ENCODE measurements around the gene CDKN2AIPNL.

The CDKN2AIPNL gene, protein sequence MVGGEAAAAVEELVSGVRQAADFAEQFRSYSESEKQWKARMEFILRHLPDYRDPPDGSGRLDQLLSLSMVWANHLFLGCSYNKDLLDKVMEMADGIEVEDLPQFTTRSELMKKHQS

DNA sequence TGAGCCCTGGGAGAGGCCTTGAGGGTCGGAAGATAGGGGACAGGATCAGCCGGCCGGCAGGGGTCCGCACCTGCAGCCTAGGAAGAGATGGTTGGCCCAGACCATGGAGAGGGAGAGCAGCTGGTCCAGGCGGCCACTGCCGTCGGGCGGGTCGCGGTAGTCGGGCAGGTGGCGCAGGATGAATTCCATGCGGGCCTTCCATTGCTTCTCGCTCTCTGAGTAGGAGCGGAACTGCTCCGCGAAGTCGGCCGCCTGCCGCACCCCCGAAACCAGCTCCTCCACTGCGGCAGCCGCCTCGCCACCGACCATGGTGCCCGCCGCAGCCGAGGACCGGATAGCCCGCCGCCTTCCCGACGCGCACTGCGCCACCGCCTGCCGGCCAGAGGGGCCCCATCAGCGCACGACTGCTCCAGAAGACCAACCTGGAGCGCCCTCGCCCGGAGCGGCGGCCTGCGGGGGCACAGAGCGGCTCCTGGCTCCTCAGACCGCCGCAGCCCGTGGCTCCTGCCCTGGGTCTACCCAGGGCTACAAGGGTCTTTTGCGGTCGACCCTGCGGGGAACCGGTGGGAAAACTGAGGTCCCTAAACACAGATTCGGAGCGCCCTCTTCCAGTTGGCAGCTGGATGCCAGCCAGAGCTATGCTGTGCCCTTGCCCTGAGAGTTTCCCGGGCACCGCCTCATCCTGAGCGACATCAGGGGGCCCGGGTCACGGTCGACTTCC, at the start of gene CDKN2AIPNL:
CDKN2AIPNL (minus strand) TSS at position 336 of the 721 bp plus-strand sequence; CDS start at position 309, 27 bp downstream.
- DNase-seq: peak; percentile 86

DNA sequence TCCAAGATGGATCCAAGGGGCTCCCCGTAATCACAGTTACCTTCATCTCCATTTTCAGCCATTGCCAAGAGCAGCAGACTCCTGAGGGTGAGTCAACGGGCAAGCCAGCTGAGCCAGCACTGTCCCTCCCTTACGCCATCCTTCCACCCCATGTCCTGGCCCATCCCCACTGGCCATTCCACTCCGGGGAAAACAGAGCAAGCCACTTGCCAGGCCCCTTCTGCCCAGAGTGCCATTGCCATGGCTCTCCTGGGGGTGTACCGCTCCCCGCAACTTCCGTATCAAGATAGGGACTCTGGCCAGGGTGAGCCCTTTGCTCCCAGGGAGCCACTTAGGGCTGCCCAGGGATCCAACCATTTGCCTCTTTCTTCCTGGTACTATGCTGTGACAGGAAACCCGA, 48.9 kb upstream of the CDKN2AIPNL start:
- DNase-seq: no peak

DNA sequence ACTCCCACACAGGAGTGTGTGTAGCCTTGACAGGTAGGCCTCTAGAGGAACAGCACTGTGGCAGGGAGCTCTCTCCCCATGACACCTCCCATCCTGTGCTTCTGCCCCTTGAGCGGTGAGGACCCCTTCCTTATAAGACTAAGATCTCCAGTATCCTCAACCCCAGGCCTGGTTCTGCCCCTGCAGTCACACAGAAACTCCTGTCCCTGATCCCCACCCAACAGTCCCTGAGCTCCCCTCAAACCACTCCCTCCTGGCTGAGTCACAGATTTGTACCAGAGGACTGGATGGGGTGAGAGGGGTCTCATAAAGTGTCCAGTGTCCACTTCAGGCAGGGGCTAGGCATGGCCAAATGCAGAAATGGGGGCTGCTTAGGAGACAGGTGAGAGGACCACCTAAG, 47.8 kb upstream of the CDKN2AIPNL start:
- DNase-seq: no peak

DNA sequence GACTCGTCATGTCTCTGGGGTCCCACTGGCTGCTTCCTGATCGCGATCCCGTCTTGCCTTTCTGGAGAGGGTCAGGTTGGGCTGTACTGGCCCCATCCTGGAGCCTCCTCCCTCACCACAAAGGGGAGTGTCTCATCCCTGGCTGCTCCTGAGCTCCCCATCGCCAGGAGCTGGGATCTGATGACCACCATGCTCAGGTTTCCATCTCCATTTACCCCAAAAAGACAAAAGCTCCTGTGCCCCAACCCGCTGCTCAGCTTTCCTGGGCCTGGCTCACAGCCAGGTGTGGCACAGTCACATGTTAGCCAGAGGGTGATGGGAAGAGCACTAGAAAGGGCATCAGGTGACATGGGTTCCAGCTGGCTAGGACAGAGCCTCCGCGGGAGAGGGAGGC, 47.3 kb upstream of the CDKN2AIPNL start:
- no peak for DNase-seq

DNA sequence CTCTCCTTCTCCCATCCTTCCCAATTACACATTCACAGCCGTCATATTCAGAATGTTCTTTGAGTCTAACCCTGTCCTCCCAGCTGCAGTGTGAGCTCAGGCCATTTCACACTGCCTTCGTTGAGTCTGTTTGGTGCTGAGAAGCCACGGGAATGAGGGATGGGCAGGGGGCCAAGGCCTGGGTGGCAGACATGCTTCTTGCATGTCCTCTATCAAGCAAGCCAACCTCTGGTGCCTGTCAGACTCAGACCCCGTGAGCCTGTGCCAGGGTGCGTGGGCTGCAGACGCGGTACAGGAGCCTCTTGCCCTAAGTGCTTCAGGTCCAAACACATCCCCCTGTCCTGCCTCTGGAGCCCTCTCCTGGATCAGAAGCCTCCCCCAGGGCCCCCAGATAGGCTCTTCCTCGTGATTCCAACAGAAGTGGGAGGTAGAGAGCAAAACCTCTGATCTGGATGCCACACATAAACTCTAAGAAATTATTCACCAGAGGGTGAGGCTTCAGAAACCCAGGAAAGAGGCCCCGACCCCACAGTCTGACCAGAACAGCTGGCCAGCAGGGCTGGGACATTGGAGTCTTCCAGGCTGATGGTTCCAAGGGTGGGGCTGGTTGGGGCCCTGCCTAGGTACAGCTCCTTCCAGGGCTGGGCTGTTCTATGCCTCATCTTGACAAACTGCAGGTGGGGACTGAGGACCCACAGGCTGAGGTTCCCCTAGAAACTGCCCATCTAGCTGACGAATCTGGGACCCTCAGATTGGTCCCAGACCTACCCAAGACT, 46.7 kb upstream of the CDKN2AIPNL start:
- DNase-seq: no peak

DNA sequence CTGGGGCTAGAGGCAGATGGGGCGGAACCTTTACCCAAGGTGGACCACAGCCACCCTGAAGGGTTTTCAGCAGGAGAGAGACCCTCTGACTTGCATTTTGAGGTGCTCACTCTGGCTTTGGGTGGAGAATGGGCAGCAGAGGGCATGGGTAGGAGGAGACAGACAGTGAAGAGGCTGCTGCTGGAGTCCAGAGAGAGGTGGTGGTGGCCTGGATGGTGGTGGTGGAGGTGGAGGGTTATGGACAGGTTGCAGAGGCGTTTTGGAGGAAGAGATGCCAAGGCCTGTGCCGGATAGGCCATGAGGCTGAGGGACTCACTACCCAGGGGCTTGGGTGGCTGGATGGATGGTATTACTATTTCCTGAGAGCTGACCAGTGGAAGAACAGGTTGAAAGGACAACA, 46.1 kb upstream of the CDKN2AIPNL start:
- DNase-seq: no peak

DNA sequence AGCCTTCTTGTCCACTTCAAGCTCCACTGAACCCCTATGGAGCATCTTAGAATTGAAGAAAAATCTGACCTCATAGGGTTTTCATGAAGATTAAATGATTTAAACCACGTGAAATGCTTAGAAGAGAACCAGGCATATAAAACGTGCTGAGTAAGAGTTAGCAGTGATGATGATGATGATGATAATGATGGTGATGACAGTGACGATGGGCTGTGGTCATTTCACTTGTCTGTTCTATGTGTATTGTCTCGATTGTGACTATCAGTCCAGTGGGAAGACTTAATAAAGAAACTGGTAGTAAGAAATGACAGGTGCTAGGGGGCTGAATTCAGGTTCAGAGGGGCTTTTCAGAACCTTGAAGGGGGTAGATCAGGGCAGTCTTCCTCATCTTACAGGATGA, 45.1 kb upstream of the CDKN2AIPNL start:
- no peak for DNase-seq

DNA sequence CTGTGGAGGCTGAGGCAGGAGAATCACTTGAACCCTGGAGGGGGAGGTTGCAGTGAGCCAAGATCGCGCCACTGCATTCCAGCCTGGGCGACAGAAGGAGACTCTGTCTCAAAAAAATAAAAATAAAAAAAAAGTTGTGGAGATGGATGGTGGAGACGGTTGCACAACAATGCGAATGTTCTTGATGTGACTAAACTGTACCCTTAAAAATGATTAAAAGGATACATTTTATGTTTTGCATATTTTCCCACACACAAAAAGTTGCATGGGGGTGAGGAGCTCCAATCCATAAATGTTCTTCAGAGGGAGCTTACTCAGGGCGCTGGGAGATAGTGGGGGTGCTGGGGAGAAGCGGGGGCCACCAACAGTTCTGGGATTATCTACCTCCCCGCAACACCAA, 43.8 kb upstream of the CDKN2AIPNL start:
- no peak for DNase-seq

DNA sequence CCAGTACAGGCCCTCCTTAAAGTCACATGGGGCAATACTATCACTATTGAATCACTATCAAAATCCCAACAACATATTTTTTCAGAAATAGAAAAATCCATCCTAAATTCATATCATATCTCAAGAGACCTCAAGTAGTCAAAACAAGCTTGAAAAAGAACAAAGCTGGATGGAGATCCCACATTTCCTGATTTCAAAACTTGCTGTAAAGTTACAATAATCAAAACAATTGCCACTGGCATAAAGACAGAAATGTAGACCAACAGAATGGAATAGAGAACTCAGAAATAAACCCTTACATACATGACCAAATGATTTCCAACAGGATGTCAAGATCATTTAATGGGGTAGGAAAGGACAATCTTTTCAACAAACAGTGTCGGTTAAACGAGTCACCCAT, 41.3 kb upstream of the CDKN2AIPNL start:
- no peak for DNase-seq

DNA sequence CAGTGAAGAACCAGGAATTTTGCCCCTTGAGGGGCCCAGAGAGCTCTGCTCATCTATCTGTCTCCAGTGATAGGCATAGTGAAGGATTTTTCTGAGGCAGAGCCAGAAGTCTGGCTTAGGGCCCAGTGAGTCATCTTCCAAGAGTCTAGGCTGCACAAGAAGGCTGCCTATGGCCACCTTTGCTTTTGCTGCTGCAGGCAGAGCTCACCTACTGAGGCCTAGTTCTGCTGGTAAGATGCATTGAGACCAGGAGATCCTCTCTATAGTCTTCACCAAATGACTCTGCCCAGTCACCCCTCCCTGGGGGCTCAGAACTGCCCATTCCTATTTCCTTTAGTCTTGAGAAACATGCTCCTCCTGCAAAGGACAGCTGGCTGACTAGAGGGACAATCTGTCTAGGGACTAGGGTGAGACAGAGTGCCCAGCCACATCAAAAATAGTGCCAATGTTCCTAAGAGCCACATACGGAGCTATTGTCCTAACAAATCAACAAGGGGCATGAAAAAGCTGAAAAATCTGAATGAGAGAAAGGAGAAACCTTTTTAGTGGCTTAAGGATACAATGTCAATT, 40.3 kb upstream of the CDKN2AIPNL start:
- DNase-seq: no peak

DNA sequence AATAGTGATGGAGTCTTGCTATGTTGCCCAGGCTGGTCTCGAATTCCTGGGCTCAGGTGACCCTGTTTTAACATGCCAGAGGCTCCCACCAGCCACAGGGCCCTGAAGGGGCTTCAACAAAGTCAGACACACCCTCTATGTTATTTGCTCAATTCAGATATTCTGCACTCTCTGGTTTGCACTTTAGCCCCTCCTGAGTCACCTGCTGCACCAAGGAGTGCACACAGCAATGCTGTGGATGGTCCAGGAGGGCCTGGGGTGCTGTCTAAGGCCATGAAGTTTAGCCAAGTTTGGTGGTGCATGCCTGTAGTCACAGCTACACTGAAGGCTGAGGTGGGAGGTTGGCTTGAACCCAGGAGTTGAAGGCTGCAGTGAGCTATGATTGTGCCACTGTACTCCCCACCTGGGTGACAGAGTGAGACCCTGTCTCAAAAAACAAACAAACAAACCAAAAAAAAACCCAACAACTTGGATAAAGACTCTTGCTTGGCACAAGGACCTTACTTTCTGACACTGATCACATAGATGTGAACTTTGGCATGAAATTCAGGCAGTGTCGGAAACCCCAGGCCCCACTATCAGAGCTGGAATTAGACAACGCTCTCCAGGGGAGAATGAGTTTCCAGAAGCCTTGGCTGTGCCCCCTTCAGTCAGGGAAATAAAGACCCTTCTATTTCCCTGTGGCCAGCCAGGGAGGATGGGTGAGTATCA, 39.7 kb upstream of the CDKN2AIPNL start:
- DNase-seq: no peak

DNA sequence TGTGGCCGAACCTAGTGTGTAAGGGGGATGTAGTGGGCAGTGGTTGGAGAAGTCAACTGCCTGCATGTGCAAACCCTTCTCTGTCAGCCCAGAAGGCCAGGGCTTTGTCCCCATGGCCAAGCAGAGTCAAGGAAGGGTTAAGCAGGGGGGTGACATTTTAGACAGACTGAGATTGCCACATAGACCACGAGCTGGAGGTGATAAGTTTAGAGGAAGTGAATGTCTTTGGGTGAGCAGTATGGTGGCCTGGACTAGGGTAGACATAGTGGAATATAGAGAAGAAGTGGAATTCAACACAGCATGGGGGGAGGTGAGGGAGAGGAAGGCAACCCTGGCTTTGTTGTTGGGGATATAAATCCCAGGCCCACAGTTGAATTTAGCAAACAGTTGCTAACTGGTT, 38.7 kb upstream of the CDKN2AIPNL start:
- no peak for DNase-seq

DNA sequence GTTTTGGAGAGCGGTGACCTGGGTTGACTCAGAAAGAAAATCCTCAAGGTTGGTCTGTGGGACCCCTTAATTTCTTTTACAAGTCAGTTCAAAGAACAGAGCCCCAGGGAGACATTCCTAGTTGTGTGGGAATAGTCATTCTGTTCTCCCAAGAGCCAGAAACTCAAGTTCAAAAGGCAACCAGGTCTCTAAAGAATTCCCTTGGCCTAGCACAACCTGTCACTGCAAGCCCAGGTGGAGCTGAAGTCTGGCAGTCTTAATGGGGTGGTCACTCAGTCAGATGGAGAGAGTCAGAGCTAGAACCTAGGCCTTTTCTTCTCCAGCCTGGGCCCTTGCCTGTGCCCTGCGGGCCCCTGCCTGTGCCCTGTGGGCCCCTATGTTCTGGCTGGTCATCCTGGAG, 37.5 kb upstream of the CDKN2AIPNL start:
- no peak for DNase-seq

DNA sequence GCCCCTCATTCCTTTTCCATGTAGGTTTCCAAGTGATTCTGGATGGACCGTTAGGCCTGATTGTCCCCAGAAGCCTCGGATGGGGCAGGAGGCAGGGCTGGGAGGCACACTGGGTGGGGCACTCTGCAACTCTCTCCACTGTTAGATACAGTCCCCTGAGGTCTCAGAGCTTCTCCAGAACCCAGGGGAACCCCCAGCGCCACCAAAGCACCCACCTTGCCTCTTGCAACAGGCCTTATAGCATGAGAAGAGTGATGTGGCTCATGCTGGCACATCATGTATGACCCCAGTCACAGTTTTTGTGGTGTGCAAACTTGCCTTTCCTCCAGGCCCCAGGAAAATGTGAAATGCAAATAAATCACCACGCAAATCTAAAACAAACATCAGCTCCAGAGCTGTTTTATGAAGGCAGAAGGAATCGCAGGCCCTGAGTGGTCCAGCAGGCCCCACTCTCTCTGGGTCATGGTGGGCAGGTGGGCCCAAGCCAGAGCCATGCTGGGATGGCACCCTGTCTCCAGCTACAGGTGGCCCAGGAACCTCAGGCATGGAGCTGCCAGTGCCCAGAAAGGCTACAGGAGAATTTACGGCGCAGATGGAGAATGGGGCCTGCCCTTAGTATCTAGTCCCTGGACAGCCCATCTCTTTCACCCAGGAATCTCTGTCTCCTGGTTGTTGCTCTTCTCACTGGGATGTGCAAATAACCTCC, 36.3 kb upstream of the CDKN2AIPNL start:
- no peak for DNase-seq

DNA sequence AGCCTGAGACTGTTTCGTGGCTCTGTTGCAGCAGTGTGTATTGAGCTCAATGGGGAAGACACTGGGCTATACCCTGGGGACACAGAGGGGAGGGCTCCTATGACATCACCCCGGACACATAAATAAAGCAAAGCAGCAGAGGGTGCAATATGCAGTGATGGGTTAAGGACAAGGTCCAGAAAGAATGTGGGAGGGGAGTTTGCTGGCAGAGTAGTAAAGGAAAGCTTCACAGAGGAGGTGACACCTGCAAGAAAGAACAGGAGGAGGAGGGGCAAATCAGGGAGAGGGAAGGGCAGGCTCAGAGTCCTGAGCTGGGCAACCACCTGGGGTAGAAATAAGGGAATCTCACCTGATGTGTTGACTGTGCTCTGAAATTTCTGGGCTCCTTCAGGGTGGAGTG, 35.3 kb upstream of the CDKN2AIPNL start:
- no peak for DNase-seq

DNA sequence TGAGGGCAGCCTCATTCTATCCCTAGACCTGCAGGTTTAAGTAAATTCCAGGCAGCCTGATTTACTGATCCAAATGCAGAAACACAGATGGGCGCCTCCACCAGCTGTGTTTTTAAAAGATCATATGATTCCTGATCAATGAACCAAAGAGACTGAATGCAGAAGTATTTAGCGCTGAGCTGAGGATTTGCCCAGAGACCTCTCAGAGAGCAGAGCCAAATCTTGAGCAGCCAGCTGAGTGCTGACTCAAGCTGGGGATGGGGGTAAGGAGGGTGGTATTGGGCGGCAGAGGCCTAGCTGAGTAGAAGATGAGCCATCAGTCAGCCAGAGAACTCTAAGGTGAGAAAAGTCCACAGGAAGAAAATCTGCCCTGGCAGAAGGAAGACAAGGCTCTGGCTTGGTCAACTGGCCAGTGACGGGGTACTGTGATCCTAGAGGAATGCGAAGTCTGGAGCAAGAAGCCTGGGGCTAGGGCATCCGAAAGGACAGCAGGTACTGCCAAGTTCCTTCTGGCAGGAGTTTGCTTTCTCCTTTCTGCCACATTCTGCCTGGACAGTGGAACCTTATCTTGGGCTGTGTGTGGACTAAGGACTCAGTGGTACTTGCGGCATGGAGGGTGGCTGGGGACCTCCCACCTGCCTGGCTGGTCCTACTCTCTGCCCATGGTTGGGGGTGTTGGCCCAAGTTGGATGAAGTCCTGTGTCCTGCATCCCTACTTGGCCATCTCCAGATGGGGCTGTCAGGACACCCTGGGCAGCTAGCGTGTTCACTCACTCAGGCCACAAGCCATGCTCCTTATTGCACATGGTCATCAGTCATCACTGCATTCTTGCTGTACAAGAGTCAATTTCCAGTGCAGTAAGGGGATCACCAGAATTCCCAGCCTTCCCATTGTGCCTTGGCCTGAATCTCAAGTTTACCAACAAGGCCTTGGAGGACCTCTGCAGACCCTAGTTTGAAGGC, 34.5 kb upstream of the CDKN2AIPNL start:
- no peak for DNase-seq

DNA sequence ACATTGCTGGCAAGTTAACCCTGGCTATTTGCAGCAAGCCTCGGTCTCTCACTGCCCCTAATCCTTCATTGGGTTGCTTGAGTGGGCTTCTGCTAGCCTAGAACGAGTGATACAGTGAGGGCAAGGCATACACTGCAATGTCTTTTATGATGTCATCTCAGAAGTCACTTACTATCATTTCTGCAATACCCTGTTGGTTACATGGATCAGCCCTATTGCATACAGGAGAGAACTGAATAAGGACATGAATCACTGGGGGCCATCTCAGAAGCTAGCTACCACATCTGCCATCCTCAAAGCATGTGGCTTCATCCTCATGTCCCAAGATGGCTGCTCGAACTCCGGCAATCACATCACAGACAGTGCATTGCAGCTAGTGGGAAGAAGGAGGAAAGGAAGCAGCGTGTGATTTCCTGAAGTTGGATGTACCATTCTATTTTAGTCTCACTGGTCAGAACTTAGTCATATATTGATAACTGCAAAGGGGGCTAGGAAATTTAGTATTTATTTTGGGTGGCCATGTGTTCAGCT, 33.3 kb upstream of the CDKN2AIPNL start:
- DNase-seq: no peak

DNA sequence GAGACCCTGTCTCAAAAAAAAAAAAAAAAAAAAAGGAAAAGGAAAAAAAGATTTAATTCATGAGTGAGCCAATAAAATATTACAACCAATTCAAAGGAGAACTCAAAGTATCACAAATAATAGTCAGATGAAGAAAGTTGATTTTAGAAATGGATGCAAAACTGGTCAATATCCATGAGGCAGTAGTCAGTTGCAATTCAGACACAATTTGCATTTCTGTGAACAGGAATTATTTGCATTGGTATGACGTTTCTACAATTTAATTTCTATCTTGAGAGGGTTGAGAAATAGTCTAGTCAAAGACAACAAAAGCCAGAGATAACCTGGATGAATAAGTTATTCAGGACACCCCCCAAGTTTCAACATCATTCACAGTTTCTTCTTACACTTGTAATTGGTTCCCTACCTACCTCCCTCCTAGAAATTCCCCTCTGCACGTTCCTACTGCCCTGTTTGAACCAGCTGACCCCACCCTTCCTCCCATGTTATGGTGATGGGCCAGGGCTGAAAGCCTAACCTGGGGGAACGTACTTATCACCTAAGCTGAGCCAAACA, 28.6 kb upstream of the CDKN2AIPNL start:
- DNase-seq: no peak

DNA sequence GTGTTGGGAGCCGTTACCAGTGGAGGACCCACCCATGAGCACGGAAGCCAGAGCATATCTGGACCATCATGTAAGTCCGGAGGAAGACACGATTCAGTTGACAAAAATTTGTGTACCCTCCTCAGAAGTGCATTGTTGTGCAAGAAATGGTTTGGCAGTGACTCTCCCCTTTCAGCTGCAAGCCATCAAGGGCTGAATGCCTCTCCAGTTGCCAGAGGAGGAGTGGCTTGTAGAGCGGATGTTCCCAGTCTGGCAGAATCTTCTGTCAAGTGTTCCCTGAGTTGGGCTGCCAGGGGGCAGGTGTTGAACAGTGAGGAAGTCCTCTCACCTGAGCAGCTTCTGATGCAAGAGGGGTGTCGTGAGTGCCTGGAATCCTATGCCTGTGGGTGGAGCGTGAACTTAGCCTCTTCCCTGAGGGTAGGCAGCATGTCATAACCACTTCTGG, 27.6 kb upstream of the CDKN2AIPNL start:
- no peak for DNase-seq

DNA sequence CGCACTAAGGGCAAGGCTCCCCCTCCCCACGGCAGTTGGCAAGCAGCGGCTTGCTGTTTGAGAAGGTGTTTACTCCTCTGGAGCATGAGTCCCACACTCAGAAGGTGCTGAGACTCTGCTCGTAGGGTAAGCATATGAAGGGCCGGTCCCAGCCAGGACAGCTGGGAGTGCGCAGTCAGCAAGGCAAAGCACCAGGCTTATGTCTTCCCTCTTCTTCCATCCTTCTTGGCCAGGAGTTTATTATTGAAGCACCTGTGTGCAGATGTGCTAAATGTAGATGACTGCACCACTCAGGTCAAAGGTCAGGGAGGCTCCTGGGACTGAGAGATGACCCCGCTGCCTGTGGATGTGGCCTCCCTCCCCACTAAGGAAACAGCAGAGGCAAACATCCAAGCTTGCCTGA, 27.0 kb upstream of the CDKN2AIPNL start:
- DNase-seq: no peak

All from activated effector memory CD4-positive, alpha-beta T cell treated with Interleukin-2 at 50 U/mL for 16 hours (primary cell).